Mucosa of gallbladder (tissue), 1 donor: ENCODE measurements around the gene DSCAM. TPM values are rescaled to one million over a fixed set of nuclear protein-coding genes. Genes with fewer than 3 reads are reported as not detected.

Experiments
- DNase-seq: peaks from one replicate; pipeline ENCODE4 v3.0.0-alpha.2; 2020; ENCODE audit warnings: low spot score
- total RNA-seq: library from RNA; stranded (reverse); gene quantifications from one replicate; pipeline ENCODE4 v1.2.1, GENCODE V29; 2021
- donor health status: DM: no; HTN: no; CAD: no.

Gene DSCAM
- total RNA-seq, 1 donor from 2014 or later: 0.09 TPM

DNA sequence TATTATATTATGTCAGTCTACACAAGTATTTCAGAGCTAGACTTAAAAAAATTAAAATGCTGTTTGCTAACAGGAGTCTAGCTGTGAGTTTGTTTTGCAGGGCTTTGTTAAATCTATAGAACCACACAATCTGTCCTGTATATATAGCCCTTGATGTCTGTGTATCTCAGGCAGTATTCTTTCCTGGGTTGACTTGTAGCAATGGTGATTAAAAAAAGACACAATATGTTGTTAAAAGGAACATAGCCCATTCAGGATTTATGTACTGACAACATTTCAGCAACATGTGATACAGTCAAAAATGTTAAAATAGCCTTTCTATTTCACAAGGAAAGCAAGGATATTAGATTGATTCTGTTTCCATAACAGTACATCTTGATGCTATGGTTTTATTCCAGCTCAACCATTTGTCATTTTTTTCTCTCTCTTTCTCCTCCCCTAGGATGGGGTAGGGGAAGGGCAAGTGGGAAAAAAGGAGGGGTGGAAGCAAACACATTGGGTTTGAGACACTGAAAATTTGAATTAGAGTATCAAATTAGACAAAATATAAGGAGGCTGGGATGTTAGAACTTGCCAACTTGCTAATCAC, 139.2 kb downstream of the DSCAM start:
- no peak for DNase-seq

DNA sequence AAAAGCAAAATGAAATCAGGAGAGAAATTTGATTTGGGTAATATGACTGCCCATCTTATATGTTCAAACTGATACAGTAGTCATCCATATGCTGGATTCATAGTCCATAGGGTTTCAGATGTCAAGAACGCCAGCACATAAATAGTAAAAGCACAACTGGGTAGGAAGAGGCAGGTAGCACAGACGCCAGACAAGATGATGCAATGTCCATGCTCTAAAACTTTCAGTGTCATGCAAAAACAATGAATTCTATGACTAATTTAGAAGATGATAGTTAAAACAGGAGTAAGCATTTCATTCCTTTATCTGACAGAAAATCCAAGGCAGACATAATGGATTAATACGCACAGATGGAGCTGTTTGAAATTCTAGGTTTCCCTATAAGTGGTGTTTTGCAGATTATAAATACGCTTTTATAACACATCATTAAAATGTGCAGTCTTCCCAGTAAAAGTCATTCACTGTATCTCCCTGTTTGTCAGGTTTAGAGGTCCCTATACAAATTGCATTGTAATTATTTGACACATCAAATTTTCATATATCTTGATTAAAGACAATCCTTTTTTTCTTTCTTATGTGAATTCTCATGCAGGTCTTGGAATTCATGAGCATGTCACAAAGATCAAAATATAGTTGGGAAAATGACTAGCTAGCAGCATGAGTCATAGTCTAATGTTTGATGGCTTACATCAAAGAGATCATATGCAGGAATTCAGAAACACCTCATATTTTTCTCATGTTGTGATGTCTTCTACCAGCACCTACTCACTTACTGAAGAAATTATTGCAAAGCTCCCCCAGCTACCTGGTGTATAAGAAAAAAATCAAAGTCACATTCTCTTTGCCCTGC, 139.9 kb downstream of the DSCAM start:
- DNase-seq: no peak

DNA sequence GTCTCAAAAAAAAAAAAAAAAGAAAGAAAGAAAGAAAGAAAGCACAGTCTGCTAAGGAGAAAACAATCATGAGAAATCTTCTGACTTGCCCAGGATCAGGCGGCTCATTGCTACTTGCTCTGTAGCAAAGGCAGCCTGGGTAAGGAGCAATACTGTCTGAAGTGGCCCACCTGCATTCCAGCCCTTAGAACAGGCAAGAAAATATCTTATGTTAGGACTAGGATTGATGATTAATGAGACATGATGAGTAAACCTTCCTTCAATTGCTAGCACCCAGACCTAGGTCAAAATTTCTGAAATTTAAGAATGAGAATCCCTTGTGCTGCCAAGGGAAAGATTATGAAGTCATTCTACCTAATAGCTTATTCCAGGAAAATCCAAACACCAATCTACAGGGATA, 140.8 kb downstream of the DSCAM start:
- DNase-seq: no peak

- no peak for DNase-seq
These were observed 142.8 kb downstream of the DSCAM start for GRCh38 chr21:40704141-40704540.

DNA sequence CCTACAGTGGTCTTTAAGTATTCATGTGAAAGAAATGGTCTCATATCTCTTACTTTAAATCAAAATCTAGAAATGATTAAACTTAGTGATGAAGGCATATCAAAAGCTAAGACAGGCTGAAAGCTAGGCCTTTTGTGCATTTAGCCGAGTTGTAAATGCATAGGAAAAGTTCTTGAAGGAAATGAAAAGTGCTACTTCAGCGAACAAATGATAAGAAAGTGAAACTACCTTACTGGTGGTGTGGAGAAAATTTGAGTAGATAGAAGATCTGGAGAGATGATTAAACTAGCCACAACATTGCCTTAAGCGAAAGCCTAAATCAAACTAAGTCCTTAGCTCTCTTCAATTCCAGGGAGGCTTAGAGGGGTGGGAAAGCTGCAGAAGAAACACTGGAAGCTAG, 147.6 kb downstream of the DSCAM start:
- DNase-seq: no peak

GRCh38 chr21:40696246-40696645, 150.7 kb downstream of the DSCAM start:
- DNase-seq: no peak

GRCh38 chr21:40689840-40690360, 157.1 kb downstream of the DSCAM start:
- no peak for DNase-seq

GRCh38 chr21:40689217-40689616, 157.7 kb downstream of the DSCAM start:
- DNase-seq: no peak

GRCh38 chr21:40688106-40688864, 158.7 kb downstream of the DSCAM start:
- no peak for DNase-seq

GRCh38 chr21:40687625-40688024, 159.3 kb downstream of the DSCAM start:
- no peak for DNase-seq

DNA sequence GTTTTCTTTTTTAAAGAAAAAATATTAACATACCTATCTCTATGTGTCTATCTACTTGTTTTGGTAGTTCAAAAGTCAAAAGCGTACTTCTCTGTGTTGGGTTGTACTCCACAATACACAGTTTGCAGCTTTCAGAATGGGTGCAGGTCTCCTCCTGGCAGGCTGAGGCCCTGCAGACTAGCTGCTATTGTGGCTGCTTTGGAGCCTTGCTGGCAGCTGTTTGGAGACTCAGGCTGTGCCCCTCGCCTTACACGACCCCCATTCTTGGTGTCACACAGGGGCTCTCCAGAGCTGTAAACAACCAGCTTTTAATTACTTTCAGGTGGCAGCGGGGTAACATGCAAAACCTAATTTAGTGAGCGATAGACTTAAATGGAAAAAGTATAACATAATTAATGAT, 160.4 kb downstream of the DSCAM start:
- DNase-seq: no peak

- DNase-seq: no peak
These were observed 161.8 kb downstream of the DSCAM start for GRCh38 chr21:40685141-40685540.

- no peak for DNase-seq
These were observed 162.2 kb downstream of the DSCAM start for GRCh38 chr21:40684726-40685125.

DNA sequence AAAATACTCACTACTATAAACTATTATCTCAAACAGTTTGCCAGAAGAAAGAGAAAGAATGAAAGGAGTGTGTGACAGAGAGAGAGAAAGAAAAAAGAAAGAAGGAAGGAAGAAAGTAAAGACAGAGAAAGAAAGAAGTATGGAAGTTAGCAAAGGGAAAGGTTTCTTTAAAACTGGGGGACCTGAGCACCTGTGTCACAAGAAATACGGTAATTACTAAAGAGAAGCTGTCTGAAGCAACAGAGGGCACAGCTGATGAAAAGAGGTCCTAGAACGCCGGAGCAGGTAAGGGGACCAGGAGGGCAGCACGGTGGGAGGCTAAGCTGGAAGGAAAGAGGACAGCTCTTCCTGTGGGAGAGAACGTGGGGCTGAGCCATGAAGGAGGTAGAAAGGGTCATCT, 163.6 kb downstream of the DSCAM start:
- DNase-seq: no peak

GRCh38 chr21:40681164-40681859, 165.6 kb downstream of the DSCAM start:
- no peak for DNase-seq

DNA sequence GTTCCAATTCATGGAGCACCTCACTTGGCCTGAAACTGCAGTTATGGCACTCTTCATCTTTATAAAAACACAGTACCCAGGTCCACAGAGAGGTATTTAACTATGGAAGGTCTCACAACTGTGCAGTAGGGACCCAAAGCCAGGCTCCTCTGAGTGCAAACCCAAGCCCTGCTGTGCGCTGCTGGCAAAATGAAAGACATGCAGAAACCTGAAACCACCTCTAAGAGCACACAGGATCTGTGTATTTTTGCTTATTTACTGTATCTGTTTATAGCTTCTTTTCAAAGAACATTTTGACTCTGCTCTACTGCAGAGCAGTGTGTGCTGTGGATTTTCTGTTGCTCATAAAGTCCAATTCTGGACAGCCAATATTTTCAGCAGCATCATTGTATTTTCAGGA, 166.6 kb downstream of the DSCAM start:
- no peak for DNase-seq

- no peak for DNase-seq
These were observed 168.2 kb downstream of the DSCAM start for GRCh38 chr21:40678681-40679284.

GRCh38 chr21:40675017-40675416, 171.9 kb downstream of the DSCAM start:
- DNase-seq: no peak

DNA sequence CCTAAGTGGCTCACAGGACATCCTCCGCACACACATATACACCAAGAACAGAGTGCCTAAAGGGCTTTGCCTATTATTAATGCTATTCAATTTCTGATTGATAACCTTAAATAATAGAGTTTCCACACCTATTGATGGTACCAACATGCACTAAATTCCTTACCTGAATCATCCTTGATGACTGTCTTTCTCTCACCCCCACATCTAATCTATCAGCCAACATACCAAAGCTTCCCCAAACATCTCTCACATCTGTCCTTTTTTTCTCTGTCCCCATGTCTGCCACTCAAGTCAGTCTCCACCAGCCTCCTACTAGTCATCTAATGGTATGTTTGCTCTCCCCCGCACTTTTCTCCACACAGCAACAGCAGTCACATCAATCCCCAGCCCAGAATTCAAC, 174.4 kb downstream of the DSCAM start:
- DNase-seq: no peak

- no peak for DNase-seq
These were observed 175.2 kb downstream of the DSCAM start for GRCh38 chr21:40671716-40672115.

- no peak for DNase-seq
These were observed 178.2 kb downstream of the DSCAM start for GRCh38 chr21:40668555-40669275.
